ENCODE data around the gene CAMK2D.
A peak's percentile ranks its signal among the peaks of the same experiment; 100 is the strongest.

The CAMK2D gene

DNA sequence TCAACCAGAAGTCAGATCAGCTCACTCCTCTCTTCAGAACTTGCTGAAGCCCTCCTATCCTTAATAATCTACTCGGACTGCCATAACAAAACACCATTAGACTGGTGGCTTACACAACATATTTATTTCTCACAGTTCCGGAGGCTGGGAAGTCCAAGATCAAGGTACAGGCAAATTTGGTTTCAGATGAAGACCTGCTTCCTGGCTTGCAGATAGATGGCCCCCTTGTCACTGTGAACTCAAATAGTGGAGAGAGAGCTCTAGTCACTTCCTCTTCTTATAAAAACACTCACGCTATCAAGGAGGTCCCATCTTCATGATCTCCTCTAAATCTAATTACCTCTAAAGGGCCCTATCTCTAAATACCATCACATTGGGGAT lies 125.1 kb downstream of the CAMK2D start:
- no peaks in the 10 kb centered on the region for H3K27me3 ChIP-seq (replicated peaks; ENCODE audit: insufficient read depth, low read length)
- no peak overlapping the region for H3K9ac ChIP-seq (ENCODE audit: low read length)
- H3K4me2 ChIP-seq (ENCODE audit: low read depth, low read length), result peak overlapping the region; percentile 44
- H3K27ac ChIP-seq (ENCODE audit: low read length), result peak overlapping the region; percentile 12; the same call in 1 of the 2 replicates
- H3F3A ChIP-seq (ENCODE audit: insufficient read depth, low read length), result peaks cover 10% of the 10 kb centered on the region
- 0 out of 2 replicates have a peak overlapping the region, but pooled peaks have one; percentile 5 for H3K4me3 ChIP-seq (ENCODE audit: low read length)
- H3K9me3 ChIP-seq (replicated peaks; ENCODE audit: insufficient read depth, low read length), result no peaks in the 10 kb centered on the region
- DNase-seq, result no peak
- no peaks in the 10 kb centered on the region for H4K20me1 ChIP-seq (ENCODE audit: insufficient read depth, low read length)
- no peaks in the 10 kb centered on the region for H3K9me2 ChIP-seq (replicated peaks; ENCODE audit: insufficient read depth, low read length)
- H3K4me1 ChIP-seq (ENCODE audit: low read length), result peaks cover 26% of the 10 kb centered on the region
- no peaks in the 10 kb centered on the region for H3K36me3 ChIP-seq (replicated peaks; ENCODE audit: insufficient read depth, low read length)
- no peak overlapping the region for H2AFZ ChIP-seq (ENCODE audit: low read length)
- TF ChIP-seq EZH2 (optimal IDR thresholded peaks at IDR 0.05; ENCODE audit: low read depth, low read length), result no peak
- TF ChIP-seq CTCF (IDR thresholded peaks at IDR 0.05; ENCODE audit: low read length), result peak; percentile 7; the same call in 1 of the 2 replicates
- TF ChIP-seq EZH2phosphoT487 (IDR thresholded peaks at IDR 0.05; ENCODE audit: low read length), result no peak
- H3K79me2 ChIP-seq (ENCODE audit: low read length), result no peaks in the 10 kb centered on the region

- Histone ChIP-seq H3K9me3 (replicated peaks; ENCODE audit: insufficient read depth, low read length) (no peaks in the 10 kb centered on the region), H3K4me2 (ENCODE audit: low read depth, low read length) (no peak overlapping the region), H3K4me3 (ENCODE audit: low read length) (no peak overlapping the region), H3K4me1 (ENCODE audit: low read length) (peaks cover 26% of the 10 kb centered on the region), H3F3A (ENCODE audit: insufficient read depth, low read length) (peaks cover 7% of the 10 kb centered on the region), H3K79me2 (ENCODE audit: low read length) (no peaks in the 10 kb centered on the region), H3K36me3 (replicated peaks; ENCODE audit: insufficient read depth, low read length) (no peaks in the 10 kb centered on the region), H2AFZ (ENCODE audit: low read length) (no peak overlapping the region), H3K9me2 (replicated peaks; ENCODE audit: insufficient read depth, low read length) (no peaks in the 10 kb centered on the region), H3K9ac (ENCODE audit: low read length) (no peak overlapping the region), H4K20me1 (ENCODE audit: insufficient read depth, low read length) (no peaks in the 10 kb centered on the region), H3K27ac (ENCODE audit: low read length) (no peak overlapping the region), H3K27me3 (replicated peaks; ENCODE audit: insufficient read depth, low read length) (no peaks in the 10 kb centered on the region)
- no peak for DNase-seq
- no peak for TF ChIP-seq EZH2 (optimal IDR thresholded peaks at IDR 0.05; ENCODE audit: low read depth, low read length)
- TF ChIP-seq EZH2phosphoT487 (IDR thresholded peaks at IDR 0.05; ENCODE audit: low read length), result no peak
- TF ChIP-seq CTCF (IDR thresholded peaks at IDR 0.05; ENCODE audit: low read length), result no peak
Measured at GRCh38 chr4:113635739-113636437, 125.7 kb downstream of the CAMK2D start.

DNA sequence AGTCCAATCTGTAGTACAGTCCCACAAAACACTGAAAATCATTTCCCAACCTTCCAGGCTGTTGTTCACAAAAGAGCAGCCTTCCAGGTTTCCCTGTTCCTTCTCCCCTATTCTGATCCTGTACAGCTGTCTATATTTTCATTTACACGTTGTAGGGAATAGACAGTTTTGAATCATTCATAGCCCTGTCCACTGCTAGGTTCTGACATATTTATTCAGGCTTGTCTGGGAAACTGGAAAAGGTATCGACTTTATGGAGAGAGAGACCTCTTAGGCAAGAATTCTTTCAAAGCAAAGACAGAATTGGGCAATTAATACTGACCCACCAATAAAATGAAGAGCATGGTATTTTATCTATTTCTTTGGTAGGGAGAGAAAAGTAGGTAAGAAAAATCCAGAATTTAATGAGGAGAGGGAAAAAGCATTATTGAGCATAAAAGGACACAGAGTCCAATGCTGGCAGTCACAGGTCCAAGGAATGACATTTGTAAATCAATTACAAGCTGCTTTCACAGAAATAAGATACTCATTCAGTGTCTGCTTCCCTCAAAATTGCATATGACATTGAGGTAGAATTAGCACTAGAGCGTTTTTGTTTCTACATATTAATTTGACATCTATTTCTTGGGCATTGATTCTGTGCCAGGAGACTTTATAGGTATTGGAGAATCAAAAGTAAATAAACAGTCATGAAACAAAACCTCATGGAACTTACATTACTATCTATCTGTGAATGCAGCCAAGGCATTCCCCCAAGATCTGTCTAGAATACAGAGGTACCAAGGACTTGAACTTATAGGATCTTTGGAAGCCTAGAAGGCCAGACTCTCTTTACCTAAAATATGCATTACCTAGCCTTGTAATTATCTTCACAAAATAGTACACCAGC lies 127.2 kb downstream of the CAMK2D start:
- Histone ChIP-seq H3K27me3 (replicated peaks; ENCODE audit: insufficient read depth, low read length) (no peaks in the 10 kb centered on the region), H3K36me3 (replicated peaks; ENCODE audit: insufficient read depth, low read length) (no peaks in the 10 kb centered on the region), H3K4me2 (ENCODE audit: low read depth, low read length) (no peak overlapping the region), H3K9me3 (replicated peaks; ENCODE audit: insufficient read depth, low read length) (no peaks in the 10 kb centered on the region), H2AFZ (ENCODE audit: low read length) (no peak overlapping the region), H4K20me1 (ENCODE audit: insufficient read depth, low read length) (no peaks in the 10 kb centered on the region), H3K27ac (ENCODE audit: low read length) (no peak overlapping the region), H3K9me2 (replicated peaks; ENCODE audit: insufficient read depth, low read length) (no peaks in the 10 kb centered on the region), H3F3A (ENCODE audit: insufficient read depth, low read length) (peaks cover 7% of the 10 kb centered on the region), H3K4me3 (ENCODE audit: low read length) (no peak overlapping the region), H3K9ac (ENCODE audit: low read length) (no peak overlapping the region), H3K79me2 (ENCODE audit: low read length) (no peaks in the 10 kb centered on the region), H3K4me1 (ENCODE audit: low read length) (peaks cover 26% of the 10 kb centered on the region)
- DNase-seq, result no peak
- TF ChIP-seq CTCF (IDR thresholded peaks at IDR 0.05; ENCODE audit: low read length) (no peak), EZH2 (optimal IDR thresholded peaks at IDR 0.05; ENCODE audit: low read depth, low read length) (no peak), EZH2phosphoT487 (IDR thresholded peaks at IDR 0.05; ENCODE audit: low read length) (no peak)
